ENCODE measurements around the gene TMEM87B. TPM values are rescaled to one million over a fixed set of nuclear protein-coding genes. Genes with fewer than 3 reads are reported as not detected.

Gene TMEM87B
- total RNA-seq, 1 experiment from 2014 or later, result 14.8 TPM

GRCh38 chr2:112061840-112062239, 6.8 kb downstream of the TMEM87B start:
- BruUV-seq (replicated peaks), result no TSS peak
- ChIA-PET POLR2A (no interaction called here), RAD21 (ENCODE audit: low non-redundant PET in 1 of 2, low total read pairs in 2 of 2, uncharacterized antibody in 2 of 2, unreplicated experiment in 2 of 2) (no interaction called here), CTCF (no interaction called here)
- no peak overlapping the region for H3K9ac ChIP-seq (ENCODE audit: low read length)
- intact Hi-C loops (cut with micrococcal nuclease), result no loop called here
- no peaks in the 10 kb centered on the region for H3K27me3 ChIP-seq (ENCODE audit: insufficient read depth, low read length)
- H3K27ac ChIP-seq (ENCODE audit: low read depth, low read length), result no peak overlapping the region
- H3K4me3 ChIP-seq (replicated peaks in 1 of 2; ENCODE audit: low read depth in 1 of 2, low read length in 2 of 2), result no peak overlapping the region
- peaks cover under 1 to 10% of the 10 kb centered on the region in 2 experiments; a peak in 1 of 4 replicates for H3K36me3 ChIP-seq (ENCODE audit: control insufficient read depth in 1 of 2, insufficient read depth in 2 of 2, low read length in 2 of 2)
- no peaks in the 10 kb centered on the region for H3K9me3 ChIP-seq (ENCODE audit: control insufficient read depth in 1 of 2, insufficient read depth in 1 of 2, low read depth in 1 of 2, low read length in 2 of 2)
- peaks cover 6% of the 10 kb centered on the region for H3K79me2 ChIP-seq (ENCODE audit: insufficient read depth, low read length)
- ATAC-seq (no peak), DNase-seq (ENCODE audit: low read depth, low spot score) (no peak)
- H2AFZ ChIP-seq (ENCODE audit: low read depth, low read length, poor library complexity, severe bottlenecking), result no peak overlapping the region
- H3K9me2 ChIP-seq (ENCODE audit: insufficient read depth), result no peaks in the 10 kb centered on the region
- H4K20me1 ChIP-seq (ENCODE audit: insufficient read depth), result no peaks in the 10 kb centered on the region
- no peak overlapping the region for H3K4me2 ChIP-seq (ENCODE audit: low read length)
- H3K4me1 ChIP-seq (ENCODE audit: control insufficient read depth in 1 of 2, insufficient read depth in 2 of 2, low read length in 2 of 2), result peaks cover 7 to 8% of the 10 kb centered on the region in 2 experiments
- no peak for TF ChIP-seq POLR2AphosphoS5 (IDR thresholded peaks at IDR 0.05; ENCODE audit: low read depth, low read length)
- no peak for TF ChIP-seq POLR2A (IDR thresholded peaks at IDR 0.05; ENCODE audit: borderline replicate concordance, extremely low read depth, insufficient read depth, insufficient read length)
- no peak for TF ChIP-seq ELF1 (IDR thresholded peaks at IDR 0.05; ENCODE audit: borderline replicate concordance, low read depth)
- TF ChIP-seq CEBPB (IDR thresholded peaks at IDR 0.05; ENCODE audit: low read depth), result no peak
- no peak for TF ChIP-seq ATF3 (IDR thresholded peaks at IDR 0.05)
- TF ChIP-seq RAD21 (IDR thresholded peaks at IDR 0.05; ENCODE audit: low read depth), result no peak
- no peak for TF ChIP-seq CBX3 (IDR thresholded peaks at IDR 0.05; ENCODE audit: low read depth)
- TF ChIP-seq CTCF (IDR thresholded peaks at IDR 0.05 in 2 of 3, conservative IDR thresholded peaks at IDR 0.05 in 1 of 3; ENCODE audit: borderline replicate concordance in 1 of 3, insufficient read depth in 1 of 3, low read depth in 2 of 3, low read length in 2 of 3), result no peak
- TF ChIP-seq, protein P1, sequence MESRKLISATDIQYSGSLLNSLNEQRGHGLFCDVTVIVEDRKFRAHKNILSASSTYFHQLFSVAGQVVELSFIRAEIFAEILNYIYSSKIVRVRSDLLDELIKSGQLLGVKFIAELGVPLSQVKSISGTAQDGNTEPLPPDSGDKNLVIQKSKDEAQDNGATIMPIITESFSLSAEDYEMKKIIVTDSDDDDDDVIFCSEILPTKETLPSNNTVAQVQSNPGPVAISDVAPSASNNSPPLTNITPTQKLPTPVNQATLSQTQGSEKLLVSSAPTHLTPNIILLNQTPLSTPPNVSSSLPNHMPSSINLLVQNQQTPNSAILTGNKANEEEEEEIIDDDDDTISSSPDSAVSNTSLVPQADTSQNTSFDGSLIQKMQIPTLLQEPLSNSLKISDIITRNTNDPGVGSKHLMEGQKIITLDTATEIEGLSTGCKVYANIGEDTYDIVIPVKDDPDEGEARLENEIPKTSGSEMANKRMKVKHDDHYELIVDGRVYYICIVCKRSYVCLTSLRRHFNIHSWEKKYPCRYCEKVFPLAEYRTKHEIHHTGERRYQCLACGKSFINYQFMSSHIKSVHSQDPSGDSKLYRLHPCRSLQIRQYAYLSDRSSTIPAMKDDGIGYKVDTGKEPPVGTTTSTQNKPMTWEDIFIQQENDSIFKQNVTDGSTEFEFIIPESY (IDR thresholded peaks at IDR 0.05; ENCODE audit: extremely low read depth, insufficient replicate concordance, low read length), result no peak
- no peak for TF ChIP-seq JUND (IDR thresholded peaks at IDR 0.05)
- no peak for TF ChIP-seq ZFX (IDR thresholded peaks at IDR 0.05)
- no peak for TF ChIP-seq ZNF274 (IDR thresholded peaks at IDR 0.05; ENCODE audit: low read depth, low read length)
- TF ChIP-seq FOSL1 (IDR thresholded peaks at IDR 0.05; ENCODE audit: low read depth), result no peak
- TF ChIP-seq EGR1 (IDR thresholded peaks at IDR 0.05; ENCODE audit: low read depth), result no peak
- no peak for TF ChIP-seq EZH2 (IDR thresholded peaks at IDR 0.05)
- no peak for TF ChIP-seq TCF7L2 (IDR thresholded peaks at IDR 0.05; ENCODE audit: borderline replicate concordance, extremely low read depth, insufficient read depth, insufficient read length)
- TF ChIP-seq SRF (IDR thresholded peaks at IDR 0.05; ENCODE audit: low read depth), result no peak
- no peak for TF ChIP-seq SIN3A (IDR thresholded peaks at IDR 0.05; ENCODE audit: low read depth)
- TF ChIP-seq, protein P2, sequence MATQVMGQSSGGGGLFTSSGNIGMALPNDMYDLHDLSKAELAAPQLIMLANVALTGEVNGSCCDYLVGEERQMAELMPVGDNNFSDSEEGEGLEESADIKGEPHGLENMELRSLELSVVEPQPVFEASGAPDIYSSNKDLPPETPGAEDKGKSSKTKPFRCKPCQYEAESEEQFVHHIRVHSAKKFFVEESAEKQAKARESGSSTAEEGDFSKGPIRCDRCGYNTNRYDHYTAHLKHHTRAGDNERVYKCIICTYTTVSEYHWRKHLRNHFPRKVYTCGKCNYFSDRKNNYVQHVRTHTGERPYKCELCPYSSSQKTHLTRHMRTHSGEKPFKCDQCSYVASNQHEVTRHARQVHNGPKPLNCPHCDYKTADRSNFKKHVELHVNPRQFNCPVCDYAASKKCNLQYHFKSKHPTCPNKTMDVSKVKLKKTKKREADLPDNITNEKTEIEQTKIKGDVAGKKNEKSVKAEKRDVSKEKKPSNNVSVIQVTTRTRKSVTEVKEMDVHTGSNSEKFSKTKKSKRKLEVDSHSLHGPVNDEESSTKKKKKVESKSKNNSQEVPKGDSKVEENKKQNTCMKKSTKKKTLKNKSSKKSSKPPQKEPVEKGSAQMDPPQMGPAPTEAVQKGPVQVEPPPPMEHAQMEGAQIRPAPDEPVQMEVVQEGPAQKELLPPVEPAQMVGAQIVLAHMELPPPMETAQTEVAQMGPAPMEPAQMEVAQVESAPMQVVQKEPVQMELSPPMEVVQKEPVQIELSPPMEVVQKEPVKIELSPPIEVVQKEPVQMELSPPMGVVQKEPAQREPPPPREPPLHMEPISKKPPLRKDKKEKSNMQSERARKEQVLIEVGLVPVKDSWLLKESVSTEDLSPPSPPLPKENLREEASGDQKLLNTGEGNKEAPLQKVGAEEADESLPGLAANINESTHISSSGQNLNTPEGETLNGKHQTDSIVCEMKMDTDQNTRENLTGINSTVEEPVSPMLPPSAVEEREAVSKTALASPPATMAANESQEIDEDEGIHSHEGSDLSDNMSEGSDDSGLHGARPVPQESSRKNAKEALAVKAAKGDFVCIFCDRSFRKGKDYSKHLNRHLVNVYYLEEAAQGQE (IDR thresholded peaks at IDR 0.05; ENCODE audit: low read depth), result no peak

All from HCT116 (cell line).